Smooth muscle cell (in vitro differentiated cells): ENCODE data around the gene EPB41L5. TPM values are rescaled to one million over a fixed set of nuclear protein-coding genes. Genes with fewer than 3 reads are reported as not detected.

ENCODE experiments used
- DNase-seq: peaks from one replicate; lab custom pipeline; 2025; ENCODE audit not compliant: unreplicated experiment; lab: John Stamatoyannopoulos, UW
- H2AFZ ChIP-seq: fragments of 200-600 bp; sonication (generic); 2 replicates; pipeline ENCODE4 v1.6.0; 2016; ENCODE audit warnings: antibody characterized with exemption, low read depth, mild to moderate bottlenecking
- H3F3A ChIP-seq: fragments of 200-600 bp; sonication (generic); 2 replicates; pipeline ENCODE4 v1.6.0; 2017; ENCODE audit warnings: antibody characterized with exemption, low read depth
- H3K27ac ChIP-seq: fragments of 200-600 bp; sonication (generic); 2 replicates; pipeline ENCODE4 v1.5.1; 2016; ENCODE audit warnings: low read depth, mild to moderate bottlenecking
- H3K27me3 ChIP-seq: fragments of 200-600 bp; sonication (generic); 2 replicates; pipeline ENCODE4 v1.6.1; 2016; ENCODE audit warnings: low read depth, mild to moderate bottlenecking
- H3K36me3 ChIP-seq: fragments of 200-600 bp; sonication (generic); 2 replicates; pipeline ENCODE4 v1.5.1; 2016; ENCODE audit warnings: low read depth
- H3K4me1 ChIP-seq: fragments of 200-600 bp; sonication (generic); 2 replicates; pipeline ENCODE4 v1.5.1; 2016; ENCODE audit warnings: low read depth
- H3K4me2 ChIP-seq: fragments of 200-600 bp; sonication (generic); 2 replicates; pipeline ENCODE4 v1.6.0; 2016; ENCODE audit warnings: mild to moderate bottlenecking
- H3K4me3 ChIP-seq: fragments of 200-600 bp; sonication (generic); 2 replicates; pipeline ENCODE4 v1.5.1; 2016; ENCODE audit warnings: mild to moderate bottlenecking
- H3K79me2 ChIP-seq: fragments of 200-600 bp; sonication (generic); 2 replicates; pipeline ENCODE4 v1.6.0; 2016; ENCODE audit warnings: low read depth, mild to moderate bottlenecking
- H3K9ac ChIP-seq: fragments of 200-600 bp; sonication (generic); 2 replicates; pipeline ENCODE4 v1.6.0; 2016; ENCODE audit warnings: low read depth
- H3K9me3 ChIP-seq: fragments of 200-600 bp; sonication (generic); replicated peaks from 2 replicates; pipeline ENCODE4 v1.5.1; 2016; ENCODE audit warnings: low read depth
- H4K20me1 ChIP-seq: fragments of 200-600 bp; sonication (generic); 2 replicates; pipeline ENCODE4 v1.6.0; 2016; ENCODE audit warnings: low read depth
- CTCF ChIP-seq: fragments of 200-600 bp; sonication (generic); IDR thresholded peaks from 2 replicates; pipeline ENCODE4 v1.5.1; 2017; ENCODE audit warnings: borderline replicate concordance, mild to moderate bottlenecking, antibody characterized with exemption; ENCODE audit not compliant: insufficient read depth, poor library complexity, severe bottlenecking
- WGBS: methylation state at CpG from one replicate; pipeline ENCODE4 v1.1.7; 2016; ENCODE audit warnings: low lambda C conversion rate; 5-methylcytosine and 5-hydroxymethylcytosine counted together
- polyA plus RNA-seq: library from polyadenylated mRNA; unstranded; fragments of >200 nt; fragmentation: Nextera tagmentation; extraction: Ambion mirVana; gene quantifications from 2 replicates; pipeline ENCODE4 v1.2.1, GENCODE V29; 2016
- total RNA-seq: library from RNA; depleted of rRNA; stranded (reverse); fragments of >200 nt; gene quantifications from 2 replicates; pipeline ENCODE4 v1.2.3, GENCODE V29; 2014

EPB41L5 gene
- total and polyA plus RNA-seq, 2 experiments from 2014 or later = 4.6 to 17.2 TPM

DNA sequence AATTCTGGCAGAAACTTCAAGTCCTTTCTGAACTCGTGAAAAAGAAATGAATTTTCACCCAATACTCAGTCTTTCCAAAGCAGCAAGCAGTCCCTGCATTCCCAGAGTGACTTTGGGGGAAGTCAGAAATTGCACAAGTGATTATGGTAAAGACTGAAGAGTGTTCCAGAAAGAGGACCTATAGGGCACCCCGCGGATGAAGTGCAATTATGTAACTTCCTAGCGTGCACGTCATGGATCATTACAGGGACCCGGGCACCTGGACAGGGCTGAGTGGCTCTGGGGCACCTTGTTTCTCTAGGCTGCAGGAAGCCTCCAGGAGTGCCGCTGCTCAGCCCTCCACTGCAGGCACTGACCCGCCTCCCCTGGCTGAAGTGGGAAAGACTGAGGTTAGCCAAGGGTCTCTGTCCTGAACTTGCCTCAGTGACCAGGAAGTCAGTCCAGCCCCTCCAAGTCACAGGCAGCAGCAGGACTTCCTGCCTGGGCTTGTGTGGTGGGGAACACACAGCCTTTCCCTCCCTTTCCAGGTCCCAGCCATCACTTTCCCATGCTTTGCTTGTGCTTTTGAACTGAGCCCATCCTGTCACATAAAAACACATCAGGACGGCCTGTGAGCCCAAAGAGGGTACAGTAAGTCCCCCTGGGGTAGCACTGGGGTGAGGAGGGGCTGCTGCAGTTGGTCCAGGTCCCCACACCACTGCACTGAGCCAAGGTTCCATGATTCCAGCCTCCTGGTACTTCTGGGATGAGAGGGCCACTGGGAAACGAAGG is 190.6 kb downstream of the EPB41L5 start:
- Histone ChIP-seq H3K4me3 (no peak overlapping the region), H3K27me3 (no peaks in the 10 kb centered on the region), H3K27ac (no peak overlapping the region), H3K36me3 (no peaks in the 10 kb centered on the region), H3F3A (no peaks in the 10 kb centered on the region), H3K4me1 (no peaks in the 10 kb centered on the region), H2AFZ (no peak overlapping the region), H3K4me2 (no peak overlapping the region), H3K9me3 (no peaks in the 10 kb centered on the region), H3K9ac (no peak overlapping the region), H3K79me2 (no peaks in the 10 kb centered on the region), H4K20me1 (no peaks in the 10 kb centered on the region)
- DNase-seq = no peak
- TF ChIP-seq CTCF = no peak
- 89% methylated on average over 10 of the region's 10 CpGs for WGBS

- no peak for DNase-seq
- TF ChIP-seq CTCF = no peak
These were observed 191.1 kb downstream of the EPB41L5 start for GRCh38 chr2:120204022-120204405.

GRCh38 chr2:120204417-120204816 is 191.5 kb downstream of the EPB41L5 start:
- Histone ChIP-seq H3K27ac (no peak overlapping the region), H3K4me3 (no peak overlapping the region), H3K79me2 (no peaks in the 10 kb centered on the region), H3F3A (no peaks in the 10 kb centered on the region), H3K9ac (no peak overlapping the region), H2AFZ (no peak overlapping the region), H3K4me1 (no peaks in the 10 kb centered on the region), H3K27me3 (no peaks in the 10 kb centered on the region), H4K20me1 (no peaks in the 10 kb centered on the region), H3K36me3 (no peaks in the 10 kb centered on the region), H3K4me2 (no peak overlapping the region), H3K9me3 (no peaks in the 10 kb centered on the region)
- no peak for DNase-seq
- TF ChIP-seq CTCF = no peak
- 67% methylated on average over 3 of the region's 3 CpGs for WGBS

More at GRCh38 chr2:120204022-120204405, 191.1 kb downstream of the EPB41L5 start:
- Histone ChIP-seq H3K4me1 (no peaks in the 10 kb centered on the region), H2AFZ (no peak overlapping the region), H3K27me3 (no peaks in the 10 kb centered on the region), H3K9me3 (no peaks in the 10 kb centered on the region), H3F3A (no peaks in the 10 kb centered on the region), H3K4me2 (no peak overlapping the region), H3K9ac (no peak overlapping the region), H4K20me1 (no peaks in the 10 kb centered on the region), H3K4me3 (no peak overlapping the region), H3K27ac (no peak overlapping the region), H3K36me3 (no peaks in the 10 kb centered on the region), H3K79me2 (no peaks in the 10 kb centered on the region)
- WGBS = 78% methylated on average over 5 of the region's 5 CpGs
